H1 (cell line): Measurements from ENCODE around the gene PPIF. TPM values are rescaled to one million over a fixed set of nuclear protein-coding genes. Genes with fewer than 3 reads are reported as not detected.
A peak's percentile ranks its signal among the peaks of the same experiment; 100 is the strongest.

Source experiments
- CTCF ChIA-PET: fragments of 300-600 bp; sonication (Branson Sonifier 250); formaldehyde crosslinking; loops from one replicate; lab custom pipeline; 2021; ENCODE audit not compliant: partially characterized antibody; lab: Charles Lee
- POLR2A ChIA-PET: fragments of 300-600 bp; sonication (Branson Sonifier 250); formaldehyde crosslinking; loops from one replicate; lab custom pipeline; 2021; ENCODE audit warnings: inconsistent platforms; ENCODE audit not compliant: partially characterized antibody; lab: Charles Lee
- DNase-seq, 2 experiments: peaks; one replicate each; pipeline versions ENCODE4 v3.0.0 to v3.0.0-alpha.2; 2010 to 2022; ENCODE audit warnings: low spot score in 2 of 2, low read depth in 1 of 2, mixed read lengths in 1 of 2
- FAIRE-seq: peaks from 2 replicates; lab custom pipeline; 2011; peaks lifted over from hg19 to GRCh38; lab: Jason Lieb, UNC
- H2AFZ ChIP-seq: 2 replicates; pipeline ENCODE4 v1.8.1; 2012; ENCODE audit warnings: low read length, inconsistent platforms
- H2AK5ac ChIP-seq: 2 replicates; pipeline ENCODE4 v1.6.1; 2013; ENCODE audit warnings: low read depth, low read length
- H2BK120ac ChIP-seq: replicated peaks from 2 replicates; pipeline ENCODE3; 2013; ENCODE audit warnings: low read depth, low read length, inconsistent platforms
- H2BK12ac ChIP-seq: 2 replicates; pipeline ENCODE4 v1.6.1; 2013; ENCODE audit warnings: low read depth, low read length
- H2BK15ac ChIP-seq: 2 replicates; pipeline ENCODE4 v1.6.1; 2013; ENCODE audit warnings: low read length
- H2BK20ac ChIP-seq: 2 replicates; pipeline ENCODE4 v1.6.1; 2013; ENCODE audit warnings: low read length
- H2BK5ac ChIP-seq: 2 replicates; pipeline ENCODE4 v1.6.1; 2013; ENCODE audit warnings: low read depth, low read length
- H3K14ac ChIP-seq: 2 replicates; pipeline ENCODE4 v1.6.1; 2013; ENCODE audit warnings: inconsistent platforms; ENCODE audit not compliant: insufficient read length
- H3K18ac ChIP-seq: 2 replicates; pipeline ENCODE4 v1.6.1; 2013; ENCODE audit warnings: low read length; ENCODE audit errors: extremely low read depth
- H3K23ac ChIP-seq: 2 replicates; pipeline ENCODE4 v1.6.1; 2013; ENCODE audit warnings: inconsistent platforms; ENCODE audit not compliant: insufficient read length
- H3K23me2 ChIP-seq: 2 replicates; pipeline ENCODE4 v1.6.1; 2013; ENCODE audit warnings: low read depth, low read length
- H3K27ac ChIP-seq: 2 replicates; pipeline ENCODE4 v1.6.1; 2011; ENCODE audit warnings: low read depth, low read length, inconsistent platforms
- H3K27me3 ChIP-seq, 4 experiments: replicated peaks in 1 of 4; 1 replicate in 1 of 4; 2 replicates in 3 of 4; pipeline versions ENCODE4 v1.6.1 to v1.8.1; 2011 to 2013; ENCODE audit warnings: low read length in 3 of 4, mild to moderate bottlenecking in 3 of 4, inconsistent platforms in 2 of 4, mixed read lengths in 2 of 4, moderate library complexity in 1 of 4; ENCODE audit not compliant: control insufficient read depth in 3 of 4, insufficient read depth in 3 of 4; ENCODE audit errors: extremely low read depth in 1 of 4
- H3K36me3 ChIP-seq, 4 experiments: 2 replicates each; pipeline versions ENCODE4 v1.6.1 to v1.8.1; 2011 to 2013; ENCODE audit warnings: mild to moderate bottlenecking in 4 of 4, low read length in 3 of 4, moderate library complexity in 2 of 4, control low read depth in 1 of 4, inconsistent platforms in 1 of 4; ENCODE audit not compliant: insufficient read depth in 4 of 4, control insufficient read depth in 2 of 4
- H3K4ac ChIP-seq: replicated peaks from 2 replicates; pipeline ENCODE3; 2013; ENCODE audit warnings: low read length, low read depth, mixed read lengths, inconsistent platforms; ENCODE audit not compliant: insufficient read length
- H3K4me1 ChIP-seq, 4 experiments: replicated peaks in 1 of 4; 1 replicate in 1 of 4; 2 replicates in 3 of 4; pipeline versions ENCODE4 v1.6.1 to v1.8.1; 2011 to 2013; ENCODE audit warnings: low read length in 3 of 4, inconsistent platforms in 2 of 4, mixed read lengths in 1 of 4; ENCODE audit not compliant: insufficient read depth in 4 of 4, control insufficient read depth in 3 of 4
- H3K4me2 ChIP-seq, 2 experiments: 2 replicates each; pipeline versions ENCODE4 v1.6.1 to v1.8.1; 2011 to 2013; ENCODE audit warnings: low read depth in 2 of 2, low read length in 2 of 2, control low read depth in 1 of 2, inconsistent platforms in 1 of 2, mild to moderate bottlenecking in 1 of 2; ENCODE audit not compliant: insufficient read depth in 1 of 2
- H3K4me3 ChIP-seq, 4 experiments: fragments of 200-600, 300-600 bp in 1 of 4; sonication (generic), shearing (Covaris generic), sonication (Bioruptor Twin) in 1 of 4; 2 replicates each; pipeline versions ENCODE4 v1.5.1 to v1.8.1; 2011 to 2016; ENCODE audit warnings: low read length in 4 of 4, low read depth in 3 of 4, control low read depth in 2 of 4, inconsistent platforms in 2 of 4, mild to moderate bottlenecking in 2 of 4, mixed read lengths in 1 of 4, moderate library complexity in 1 of 4; ENCODE audit not compliant: insufficient read depth in 2 of 4; ENCODE audit errors: extremely low read depth in 1 of 4
- H3K56ac ChIP-seq: replicated peaks from 2 replicates; pipeline ENCODE3; 2013; ENCODE audit warnings: low read depth, mild to moderate bottlenecking, mixed read lengths, low read length, inconsistent platforms; ENCODE audit not compliant: insufficient read length
- H3K79me1 ChIP-seq: 2 replicates; pipeline ENCODE4 v1.6.1; 2013; ENCODE audit warnings: low read depth, low read length, control low read depth
- H3K79me2 ChIP-seq, 2 experiments: 2 replicates each; pipeline versions ENCODE4 v1.6.1 to v1.8.1; 2012 to 2013; ENCODE audit warnings: low read length in 2 of 2, mild to moderate bottlenecking in 2 of 2, inconsistent platforms in 1 of 2; ENCODE audit not compliant: insufficient read depth in 2 of 2, control insufficient read depth in 1 of 2
- H3K9ac ChIP-seq, 4 experiments: replicated peaks in 1 of 4; 1 replicate in 1 of 4; 2 replicates in 3 of 4; pipeline versions ENCODE4 v1.6.1 to v1.8.1; 2011 to 2013; ENCODE audit warnings: low read depth in 3 of 4, low read length in 3 of 4, control low read depth in 2 of 4, mild to moderate bottlenecking in 2 of 4, moderate library complexity in 2 of 4, inconsistent platforms in 1 of 4; ENCODE audit errors: extremely low read depth in 1 of 4
- H3K9me3 ChIP-seq, 2 experiments: 2 replicates each; pipeline versions ENCODE4 v1.6.1 to v1.8.1; 2012 to 2013; ENCODE audit warnings: mild to moderate bottlenecking in 2 of 2, moderate library complexity in 2 of 2, control low read depth in 1 of 2, inconsistent platforms in 1 of 2, low read depth in 1 of 2, low read length in 1 of 2, mixed read lengths in 1 of 2; ENCODE audit not compliant: insufficient read depth in 2 of 2
- H4K20me1 ChIP-seq, 2 experiments: replicated peaks in 1 of 2; 2 replicates each; pipeline versions ENCODE3 to v1.8.1; 2011 to 2013; ENCODE audit warnings: inconsistent platforms in 2 of 2, low read length in 2 of 2, mild to moderate bottlenecking in 1 of 2; ENCODE audit not compliant: insufficient read depth in 2 of 2, control insufficient read depth in 1 of 2
- H4K5ac ChIP-seq: 2 replicates; pipeline ENCODE4 v1.6.1; 2013; ENCODE audit warnings: low read length, low read depth, mixed read lengths, inconsistent platforms; ENCODE audit not compliant: insufficient read length
- H4K8ac ChIP-seq: 2 replicates; pipeline ENCODE4 v1.8.0; 2013; ENCODE audit warnings: mild to moderate bottlenecking, moderate library complexity, low read length, inconsistent platforms; ENCODE audit not compliant: insufficient read depth; ENCODE audit errors: extremely low read depth
- H4K91ac ChIP-seq: replicated peaks from 2 replicates; pipeline ENCODE3; 2013; ENCODE audit warnings: low read length, mixed read lengths, inconsistent platforms; ENCODE audit not compliant: insufficient read length
- ATF2 ChIP-seq: IDR thresholded peaks from 2 replicates; pipeline ENCODE4 v1.6.1; 2012; ENCODE audit warnings: low read length, inconsistent platforms
- CHD2 ChIP-seq: IDR thresholded peaks from 2 replicates; pipeline ENCODE4 v1.6.1; 2012; ENCODE audit warnings: low read length, improper control_type of control experiment
- CTBP2 ChIP-seq: IDR thresholded peaks from 2 replicates; pipeline ENCODE4 v1.7.0; 2011; ENCODE audit warnings: borderline replicate concordance, mild to moderate bottlenecking, moderate library complexity, mixed read lengths, low read length; ENCODE audit not compliant: insufficient read depth, insufficient read length
- EZH2 ChIP-seq: fragments of 200-600 bp; sonication (generic); IDR thresholded peaks from 2 replicates; pipeline ENCODE4 v1.7.1; 2012; ENCODE audit warnings: low read depth, mild to moderate bottlenecking, moderate library complexity, low read length, inconsistent platforms; ENCODE audit not compliant: severe bottlenecking
- MAFK ChIP-seq: IDR thresholded peaks from 2 replicates; pipeline ENCODE4 v1.6.1; 2012; ENCODE audit warnings: low read depth, mild to moderate bottlenecking, improper control_type of control experiment, low read length
- POLR2A ChIP-seq, 2 experiments: IDR thresholded peaks; 1 replicate in 1 of 2; 2 replicates in 1 of 2; pipeline ENCODE4 v1.6.1; 2011; ENCODE audit warnings: low read depth in 2 of 2, low read length in 2 of 2, mild to moderate bottlenecking in 2 of 2; ENCODE audit errors: control extremely low read depth in 1 of 2
- SIN3A ChIP-seq, 2 experiments: IDR thresholded peaks in 1 of 2; conservative IDR thresholded peaks in 1 of 2; 2 replicates each; pipeline ENCODE4 v1.6.1; 2011 to 2012; ENCODE audit warnings: low read length in 2 of 2, improper control_type of control experiment in 1 of 2, low read depth in 1 of 2, mild to moderate bottlenecking in 1 of 2
- SIRT6 ChIP-seq: IDR thresholded peaks from one replicate; pipeline ENCODE4 v1.7.1; 2012; ENCODE audit warnings: low read length, inconsistent platforms
- TAF7 ChIP-seq: optimal IDR thresholded peaks from 2 replicates; pipeline ENCODE3; 2011; ENCODE audit warnings: low read depth, mild to moderate bottlenecking, inconsistent platforms, low read length, moderate library complexity, borderline replicate concordance
- USF2 ChIP-seq: IDR thresholded peaks from 2 replicates; pipeline ENCODE4 v1.6.1; 2011; ENCODE audit warnings: low read length, improper control_type of control experiment
- WGBS, 2 experiments: shearing (Covaris generic) in 1 of 2; methylation state at CpG; one replicate each; pipeline versions ENCODE4 v1.1.6 to v1.1.7; 2013 to 2015; ENCODE audit warnings: low lambda C conversion rate in 2 of 2, mixed read lengths in 2 of 2, inconsistent platforms in 1 of 2, low coverage in 1 of 2, missing lambda C conversion rate in 1 of 2; ENCODE audit not compliant: insufficient replicate concordance in 2 of 2, insufficient coverage in 1 of 2, insufficient read length in 1 of 2; ENCODE audit errors: extremely low coverage in 1 of 2, missing lambda C conversion rate in 1 of 2; 5-methylcytosine and 5-hydroxymethylcytosine counted together
- polyA plus RNA-seq, 7 experiments: library from polyadenylated mRNA; depleted of rRNA in 3 of 7; stranded (reverse) in 5 of 7; unstranded in 2 of 7; fragments of >200 nt in 5 of 7; fragments of 200-250 nt in 2 of 7; gene quantifications; 1 replicate in 5 of 7; 2 replicates in 1 of 7; 4 replicates in 1 of 7; pipeline versions ENCODE4 v1.2.1 to v1.2.3, GENCODE V29; 2011 to 2013; ENCODE audit warnings: missing spikeins in 2 of 7, mixed read lengths in 2 of 7
- total RNA-seq: library from RNA; stranded (reverse); fragmentation: NEBNext Ultra II Directional; extraction: Animal tissue kit (Norgen Biotek cat#: 25700); gene quantifications from 2 replicates; pipeline ENCODE4 v1.2.1, GENCODE V29; 2021

Gene PPIF
- total and polyA plus RNA-seq, 2 of the 8 experiments (the other 6 are each of a cell fraction or from before 2014, with no cell fraction given): 70.2 to 77.6 TPM

- no peak overlapping the region for H3K14ac ChIP-seq
- no peaks in the 10 kb centered on the region for H3K36me3 ChIP-seq
- peak overlapping the region; percentile 84; the same call in 1 of the 2 replicates for H2BK12ac ChIP-seq
- H3K9ac ChIP-seq: no peak overlapping the region
- H3K4me2 ChIP-seq: peak overlapping the region; percentile 59 to 61; a peak in 2 of 4 replicates
- H3K4me1 ChIP-seq: peaks cover 2 to 24% (median 12%) of the 10 kb centered on the region in 4 experiments
- H3K27ac ChIP-seq: no peak overlapping the region
- H3K23ac ChIP-seq: no peak overlapping the region
- H4K8ac ChIP-seq: no peak overlapping the region
- no peaks in the 10 kb centered on the region; a peak in 1 of 7 replicates for H3K27me3 ChIP-seq
- H2BK120ac ChIP-seq: no peak overlapping the region
- H3K18ac ChIP-seq: peak overlapping the region; percentile 51; the same call in 1 of the 2 replicates
- no peaks in the 10 kb centered on the region for H3K9me3 ChIP-seq
- no peak overlapping the region for H2AFZ ChIP-seq
- FAIRE-seq (no peak), DNase-seq (no peak)
- no peaks in the 10 kb centered on the region for H4K20me1 ChIP-seq
- ChIA-PET POLR2A (interaction anchor here (0.7 to 2.7 kb wide), 2 partner anchors 11 to 40 kb away, joined by 3 to 6 read pairs; no protein-coding TSS in a partner anchor), CTCF (interaction anchor here (1.0 to 13.1 kb wide), 12 partner anchors 9 to 113 kb away, joined by 3 to 100 read pairs (median 5); partner anchors contain the start of gene ZCCHC24)
- 71% methylated on average over 5 of the region's 5 CpGs; no CpG with 5 or more reads in 1 of the 2 experiments for WGBS, 2 experiments
- H2BK5ac ChIP-seq: no peak overlapping the region
- peaks cover 5% of the 10 kb centered on the region; the same call in 1 of the 2 replicates for H3K23me2 ChIP-seq
- H3K4ac ChIP-seq: no peak overlapping the region
- H3K56ac ChIP-seq: no peak overlapping the region
- H2AK5ac ChIP-seq: no peak overlapping the region; the same call in 1 of the 2 replicates
- peak overlapping the region; percentile 61 for H4K91ac ChIP-seq
- no peaks in the 10 kb centered on the region for H3K79me2 ChIP-seq
- H3K79me1 ChIP-seq: no peaks in the 10 kb centered on the region
- peak overlapping the region in 1 of 4 experiments; percentile 49; a peak in 2 of 8 replicates for H3K4me3 ChIP-seq
- no peak overlapping the region for H4K5ac ChIP-seq
- 0 out of 2 replicates have a peak overlapping the region, but pooled peaks have one; percentile 56 for H2BK20ac ChIP-seq
- 0 out of 2 replicates have a peak overlapping the region, but pooled peaks have one; percentile 83 for H2BK15ac ChIP-seq
- no peak for TF ChIP-seq SIN3A (conservative IDR thresholded peaks at IDR 0.05 in 1 of 2, IDR thresholded peaks at IDR 0.05 in 1 of 2; ENCODE audit: low read depth in 1 of 2, low read length in 2 of 2)
- no peak for TF ChIP-seq TAF7
- TF ChIP-seq SIRT6: no peak
- no peak for TF ChIP-seq POLR2A (IDR thresholded peaks at IDR 0.05; ENCODE audit: control extremely low read depth in 1 of 2, low read depth in 2 of 2, low read length in 2 of 2)
- TF ChIP-seq CHD2: no peak
- no peak for TF ChIP-seq CTBP2
- TF ChIP-seq ATF2: no peak
- no peak for TF ChIP-seq EZH2
- no peak for TF ChIP-seq USF2
- TF ChIP-seq MAFK: no peak
Measured at GRCh38 chr10:79404690-79405131, 57.4 kb downstream of the PPIF start.
